Measurements from ENCODE around the gene SET. TPM values are rescaled to one million over a fixed set of nuclear protein-coding genes. Genes with fewer than 3 reads are reported as not detected.
A peak's percentile ranks its signal among the peaks of the same experiment; 100 is the strongest.

The SET gene
- total and polyA plus RNA-seq, 2 donors (not counting 1 experiment from before 2014, with no cell fraction given): 54.9 to 309 TPM

DNA sequence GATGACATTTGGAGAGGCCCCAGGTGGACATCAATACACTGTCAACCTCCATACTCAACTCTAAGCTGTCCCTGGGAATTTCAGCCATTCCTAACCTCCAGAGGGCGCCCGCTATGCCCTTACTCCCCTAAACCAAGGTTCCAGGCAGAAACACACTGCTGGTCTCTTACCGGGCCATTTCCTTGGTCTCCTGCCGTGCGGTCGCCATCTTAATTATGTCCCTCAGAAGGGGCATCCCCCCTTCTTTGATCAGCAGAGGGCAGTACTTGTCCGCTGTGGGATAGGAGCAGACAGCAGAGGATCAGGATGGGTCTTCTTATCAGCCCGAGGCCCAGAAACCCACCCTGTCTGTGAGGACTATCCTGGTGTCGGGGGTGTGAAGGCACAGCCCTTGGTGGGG, 44.2 kb downstream of the SET start:
- Histone ChIP-seq H3K27ac (ENCODE audit: low read length in 2 of 2) (no peak overlapping the region), H3K27me3 (replicated peaks in 1 of 4; ENCODE audit: control extremely low read depth in 1 of 4, control insufficient read depth in 3 of 4, insufficient read depth in 4 of 4, low read length in 3 of 4) (no peaks in the 10 kb centered on the region), H3K79me2 (ENCODE audit: control insufficient read depth, insufficient read depth, low read length) (no peaks in the 10 kb centered on the region), H2AFZ (ENCODE audit: insufficient read depth, low read depth, low read length, poor library complexity, severe bottlenecking) (no peak overlapping the region), H3K36me3 (replicated peaks in 1 of 2; ENCODE audit: control extremely low read depth in 1 of 2, control insufficient read depth in 1 of 2, extremely low read depth in 1 of 2, insufficient read depth in 2 of 2, low read length in 1 of 2) (peaks cover 4 to 28% of the 10 kb centered on the region in 2 experiments), H3K4me3 (ENCODE audit: control extremely low read depth in 1 of 5, extremely low read depth in 1 of 5, insufficient read depth in 1 of 5, low read depth in 2 of 5, low read length in 4 of 5) (no peak overlapping the region), H3K4me1 (ENCODE audit: control insufficient read depth in 2 of 2, insufficient read depth in 2 of 2, low read length in 2 of 2) (no peaks in the 10 kb centered on the region), H3K4me2 (replicated peaks; ENCODE audit: low read depth, low read length, poor library complexity, severe bottlenecking) (no peak overlapping the region), H3K9ac (ENCODE audit: low read length) (no peak overlapping the region), H3K9me3 (ENCODE audit: control extremely low read depth in 1 of 3, control insufficient read depth in 2 of 3, insufficient read depth in 1 of 3, low read length in 2 of 3) (no peaks in the 10 kb centered on the region), H4K20me1 (ENCODE audit: control insufficient read depth, insufficient read depth, low read length, poor library complexity, severe bottlenecking) (no peaks in the 10 kb centered on the region)
- ATAC-seq (ENCODE audit: low read depth) (peak; percentile 41), DNase-seq (peak; percentile 34)
- Mint-ChIP-seq H3K4me1 (no peaks in the 10 kb centered on the region), H3K27me3 (no peaks in the 10 kb centered on the region), H3K4me3 (no peak overlapping the region), H3K27ac (peak overlapping the region; percentile 56), H3K9me3 (ENCODE audit: insufficient read depth) (no peaks in the 10 kb centered on the region)
- POLR2A ChIA-PET: no interaction called here
- intact Hi-C loops (cut with micrococcal nuclease): no loop called here
- 75% methylated on average over 8 of the region's 9 CpGs for WGBS (ENCODE audit: insufficient coverage)
- TF ChIP-seq, protein P1, sequence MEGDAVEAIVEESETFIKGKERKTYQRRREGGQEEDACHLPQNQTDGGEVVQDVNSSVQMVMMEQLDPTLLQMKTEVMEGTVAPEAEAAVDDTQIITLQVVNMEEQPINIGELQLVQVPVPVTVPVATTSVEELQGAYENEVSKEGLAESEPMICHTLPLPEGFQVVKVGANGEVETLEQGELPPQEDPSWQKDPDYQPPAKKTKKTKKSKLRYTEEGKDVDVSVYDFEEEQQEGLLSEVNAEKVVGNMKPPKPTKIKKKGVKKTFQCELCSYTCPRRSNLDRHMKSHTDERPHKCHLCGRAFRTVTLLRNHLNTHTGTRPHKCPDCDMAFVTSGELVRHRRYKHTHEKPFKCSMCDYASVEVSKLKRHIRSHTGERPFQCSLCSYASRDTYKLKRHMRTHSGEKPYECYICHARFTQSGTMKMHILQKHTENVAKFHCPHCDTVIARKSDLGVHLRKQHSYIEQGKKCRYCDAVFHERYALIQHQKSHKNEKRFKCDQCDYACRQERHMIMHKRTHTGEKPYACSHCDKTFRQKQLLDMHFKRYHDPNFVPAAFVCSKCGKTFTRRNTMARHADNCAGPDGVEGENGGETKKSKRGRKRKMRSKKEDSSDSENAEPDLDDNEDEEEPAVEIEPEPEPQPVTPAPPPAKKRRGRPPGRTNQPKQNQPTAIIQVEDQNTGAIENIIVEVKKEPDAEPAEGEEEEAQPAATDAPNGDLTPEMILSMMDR (IDR thresholded peaks at IDR 0.05): peak; percentile 17
- TF ChIP-seq EZH2 (IDR thresholded peaks at IDR 0.05; ENCODE audit: borderline replicate concordance, insufficient read depth, low read depth, low read length, poor library complexity, severe bottlenecking): no peak
- CTCF ChIA-PET: interaction anchor here (0.6 to 1.2 kb wide), 5 partner anchors 50 to 195 kb away, joined by 3 to 5 read pairs (median 3); no protein-coding TSS in a partner anchor

DNA sequence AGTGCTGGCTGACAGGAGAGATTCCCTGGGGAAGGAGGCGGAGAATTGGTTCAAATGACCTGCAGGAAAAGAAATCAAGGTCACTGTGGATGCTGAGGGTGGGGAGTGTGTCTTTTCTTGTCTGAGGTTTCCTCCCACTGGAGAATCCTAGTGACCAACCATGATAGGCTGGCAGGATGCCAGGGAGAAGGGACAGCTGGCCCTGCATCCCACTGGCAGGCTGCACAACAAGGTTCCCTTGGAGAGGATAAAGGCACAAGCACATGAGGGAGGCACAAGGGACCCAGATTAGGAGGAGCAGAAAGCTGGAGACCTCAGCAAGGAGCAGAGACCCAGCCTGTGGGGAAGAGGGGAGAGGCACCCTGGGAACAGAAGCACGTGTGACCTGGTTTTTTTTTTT, 46.4 kb downstream of the SET start:
- POLR2A ChIA-PET: no interaction called here

More for the DNA sequence above, 46.4 kb downstream of the SET start:
- Histone ChIP-seq H3K79me2 (ENCODE audit: control insufficient read depth, insufficient read depth, low read length) (no peaks in the 10 kb centered on the region), H2AFZ (ENCODE audit: insufficient read depth, low read depth, low read length, poor library complexity, severe bottlenecking) (no peak overlapping the region), H3K4me1 (ENCODE audit: control insufficient read depth in 2 of 2, insufficient read depth in 2 of 2, low read length in 2 of 2) (no peaks in the 10 kb centered on the region), H3K9me3 (ENCODE audit: control extremely low read depth in 1 of 3, control insufficient read depth in 2 of 3, insufficient read depth in 1 of 3, low read length in 2 of 3) (no peaks in the 10 kb centered on the region), H3K9ac (ENCODE audit: low read length) (no peak overlapping the region), H3K27me3 (replicated peaks in 1 of 4; ENCODE audit: control extremely low read depth in 1 of 4, control insufficient read depth in 3 of 4, insufficient read depth in 4 of 4, low read length in 3 of 4) (no peaks in the 10 kb centered on the region), H3K4me2 (replicated peaks; ENCODE audit: low read depth, low read length, poor library complexity, severe bottlenecking) (no peak overlapping the region), H3K27ac (ENCODE audit: low read length in 2 of 2) (no peak overlapping the region), H3K36me3 (replicated peaks in 1 of 2; ENCODE audit: control extremely low read depth in 1 of 2, control insufficient read depth in 1 of 2, extremely low read depth in 1 of 2, insufficient read depth in 2 of 2, low read length in 1 of 2) (peaks cover 4 to 36% of the 10 kb centered on the region in 2 experiments), H4K20me1 (ENCODE audit: control insufficient read depth, insufficient read depth, low read length, poor library complexity, severe bottlenecking) (no peaks in the 10 kb centered on the region), H3K4me3 (ENCODE audit: control extremely low read depth in 1 of 5, extremely low read depth in 1 of 5, insufficient read depth in 1 of 5, low read depth in 2 of 5, low read length in 4 of 5) (no peak overlapping the region)
- TF ChIP-seq, protein P1 (IDR thresholded peaks at IDR 0.05): no peak
- no peak for TF ChIP-seq EZH2 (IDR thresholded peaks at IDR 0.05; ENCODE audit: borderline replicate concordance, insufficient read depth, low read depth, low read length, poor library complexity, severe bottlenecking)
- peak; percentile 5 for DNase-seq
- ATAC-seq (ENCODE audit: low read depth): no peak
- intact Hi-C loops (cut with micrococcal nuclease): no loop called here
- CTCF ChIA-PET: interaction anchor here (0.6 to 0.7 kb wide), 2 partner anchors 401 to 1129 kb away, joined by 3 to 4 read pairs; no protein-coding TSS in a partner anchor
- Mint-ChIP-seq H3K9me3 (ENCODE audit: insufficient read depth) (no peaks in the 10 kb centered on the region), H3K27ac (no peak overlapping the region), H3K4me3 (no peak overlapping the region), H3K27me3 (no peaks in the 10 kb centered on the region), H3K4me1 (no peaks in the 10 kb centered on the region)
- WGBS (ENCODE audit: insufficient coverage): 100% methylated on average over 1 of the region's 2 CpGs

All from B cell (primary cell).